NT2/D1 (cell line): ENCODE data around the gene CST3.

Experiments
- DNase-seq: peaks from one replicate; pipeline ENCODE4 v3.0.0-alpha.2; 2011; ENCODE audit warnings: low read depth, low spot score
- H3K27me3 ChIP-seq: 2 replicates; pipeline ENCODE4 v1.6.0; 2011; ENCODE audit warnings: mild to moderate bottlenecking; ENCODE audit not compliant: insufficient read length, insufficient read depth
- H3K36me3 ChIP-seq: 2 replicates; pipeline ENCODE4 v1.6.1; 2011; ENCODE audit warnings: mild to moderate bottlenecking, low read length, mixed read lengths; ENCODE audit not compliant: insufficient read depth, insufficient read length
- H3K4me1 ChIP-seq: 2 replicates; pipeline ENCODE4 v1.5.1; 2011; ENCODE audit not compliant: insufficient read depth, insufficient read length
- H3K4me3 ChIP-seq: 2 replicates; pipeline ENCODE4 v1.5.1; 2011; ENCODE audit warnings: low read depth; ENCODE audit not compliant: insufficient read length
- H3K9ac ChIP-seq: 2 replicates; pipeline ENCODE4 v1.6.0; 2011; ENCODE audit warnings: low read depth; ENCODE audit not compliant: insufficient read length
- H3K9me3 ChIP-seq: 2 replicates; pipeline ENCODE4 v1.5.1; 2011; ENCODE audit warnings: mild to moderate bottlenecking, low read length; ENCODE audit not compliant: insufficient read depth
- SUZ12 ChIP-seq: IDR thresholded peaks from 2 replicates; pipeline ENCODE4 v1.6.1; 2011; ENCODE audit not compliant: insufficient read length, insufficient read depth; ENCODE audit errors: extremely low read depth
- YY1 ChIP-seq: IDR thresholded peaks from 2 replicates; pipeline ENCODE4 v1.6.1; 2011; ENCODE audit not compliant: insufficient read length, insufficient read depth
- ZNF274 ChIP-seq: IDR thresholded peaks from 2 replicates; pipeline ENCODE4 v1.6.1; 2011; ENCODE audit warnings: mild to moderate bottlenecking, low read depth, low read length

The CST3 gene

DNA sequence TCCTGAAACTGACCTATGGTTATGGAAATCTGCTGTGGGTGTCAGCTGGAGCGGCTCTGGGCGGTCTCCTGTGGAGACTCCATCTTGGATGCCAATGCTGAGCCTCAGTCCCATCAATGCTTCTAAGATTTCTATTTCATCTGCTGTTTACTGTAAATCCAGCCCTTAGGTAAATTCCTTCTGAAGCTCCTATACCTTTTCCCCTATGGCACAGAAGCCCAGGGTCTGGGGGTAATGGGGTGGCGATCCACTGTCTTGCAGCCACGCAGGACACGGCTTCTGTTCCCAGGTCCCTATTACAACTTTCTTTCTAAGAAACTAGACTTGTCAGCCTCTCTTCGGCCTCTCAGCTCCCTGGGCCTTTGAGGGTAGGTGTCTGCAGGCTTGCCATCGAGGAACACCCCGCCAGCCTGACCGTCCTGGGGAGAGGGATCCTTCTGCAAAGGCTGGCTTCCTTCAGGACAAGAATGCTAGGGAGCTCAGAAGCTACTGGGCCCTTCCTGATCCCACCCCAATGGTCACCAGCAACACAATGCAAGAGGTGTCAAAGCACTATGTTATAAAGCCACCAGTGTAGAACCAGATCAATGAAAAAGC is 6.4 kb downstream of the CST3 start:
- DNase-seq, result no peak
- Histone ChIP-seq H3K27me3 (peaks cover under 1% of the 10 kb centered on the region), H3K4me3 (no peak overlapping the region), H3K36me3 (peaks cover 38% of the 10 kb centered on the region), H3K9ac (no peak overlapping the region), H3K4me1 (peaks cover 4% of the 10 kb centered on the region), H3K9me3 (no peaks in the 10 kb centered on the region)
- TF ChIP-seq ZNF274 (no peak), SUZ12 (no peak), YY1 (no peak)

DNA sequence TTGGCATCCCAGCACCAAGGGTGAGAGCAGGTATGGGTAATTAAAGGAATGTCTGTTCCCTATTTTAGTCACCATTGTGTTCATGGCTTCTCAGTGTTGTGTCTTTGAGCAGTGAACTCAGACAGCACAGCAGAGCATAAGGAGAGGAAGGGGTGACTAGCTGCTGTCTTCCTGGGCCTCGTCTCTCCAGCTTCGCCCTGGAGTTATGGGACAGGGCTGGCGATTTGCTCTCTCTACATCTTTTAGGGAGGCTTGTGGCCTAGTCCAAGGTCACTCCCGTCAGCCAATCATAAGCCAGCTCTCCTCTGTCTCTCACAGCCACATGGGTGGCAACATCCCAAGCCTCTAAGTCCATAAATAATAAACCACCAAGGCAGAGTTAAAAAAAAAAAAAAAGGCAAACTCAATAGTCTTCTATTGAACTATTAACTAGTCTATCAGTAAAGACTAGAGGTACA is 7.3 kb downstream of the CST3 start:
- H3K27me3 ChIP-seq, result no peaks in the 10 kb centered on the region
- peaks cover 3% of the 10 kb centered on the region for H3K4me1 ChIP-seq
- no peaks in the 10 kb centered on the region for H3K9me3 ChIP-seq
- peaks cover 33% of the 10 kb centered on the region for H3K36me3 ChIP-seq
- TF ChIP-seq SUZ12, result no peak
- TF ChIP-seq YY1, result no peak
- TF ChIP-seq ZNF274, result no peak
- no peak overlapping the region for H3K9ac ChIP-seq
- no peak overlapping the region for H3K4me3 ChIP-seq
- DNase-seq, result no peak

DNA sequence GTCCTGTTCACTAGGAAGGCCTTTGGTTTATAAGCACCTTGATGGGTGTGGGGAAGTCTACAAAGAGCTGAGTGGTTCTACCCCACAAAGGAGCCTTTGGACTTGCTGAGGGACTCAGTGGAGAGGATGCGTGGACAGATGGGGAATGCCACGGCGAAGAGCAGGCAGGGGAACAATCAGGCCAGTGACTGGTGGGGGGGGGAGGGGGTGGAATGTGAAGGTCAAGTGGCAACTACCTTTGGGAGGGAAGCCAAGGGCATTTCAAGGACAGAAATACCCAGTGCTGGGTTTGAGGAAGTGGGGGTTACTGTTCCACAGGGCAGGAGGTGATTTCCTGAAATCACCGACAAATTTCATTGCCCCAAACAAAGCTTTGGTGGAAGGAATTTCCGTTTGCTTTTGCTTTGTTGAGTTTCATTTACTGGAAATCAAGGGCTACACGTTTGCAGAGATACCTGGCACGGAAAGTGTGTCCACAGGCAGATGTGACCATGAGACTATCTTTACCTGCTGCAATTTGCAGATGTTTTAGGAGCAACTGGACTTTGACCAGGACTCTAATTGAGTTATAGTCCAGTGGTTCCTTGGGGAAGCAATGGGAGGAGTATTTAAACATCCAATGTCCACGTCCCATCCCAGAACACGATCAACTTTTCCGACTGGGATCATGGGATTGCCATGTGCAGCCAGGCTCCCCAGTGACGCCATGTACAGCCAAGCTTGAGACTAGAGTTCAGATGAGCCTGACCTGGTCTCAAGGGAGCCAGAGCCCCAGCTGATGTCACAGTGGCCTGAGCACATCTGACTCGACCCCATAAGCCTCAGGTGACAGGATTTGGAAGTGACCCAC is 8.0 kb downstream of the CST3 start:
- Histone ChIP-seq H3K9ac (no peak overlapping the region), H3K4me3 (no peak overlapping the region), H3K4me1 (peaks cover 3% of the 10 kb centered on the region), H3K27me3 (no peaks in the 10 kb centered on the region), H3K9me3 (no peaks in the 10 kb centered on the region), H3K36me3 (peaks cover 27% of the 10 kb centered on the region)
- no peak for DNase-seq
- no peak for TF ChIP-seq SUZ12
- no peak for TF ChIP-seq ZNF274

DNA sequence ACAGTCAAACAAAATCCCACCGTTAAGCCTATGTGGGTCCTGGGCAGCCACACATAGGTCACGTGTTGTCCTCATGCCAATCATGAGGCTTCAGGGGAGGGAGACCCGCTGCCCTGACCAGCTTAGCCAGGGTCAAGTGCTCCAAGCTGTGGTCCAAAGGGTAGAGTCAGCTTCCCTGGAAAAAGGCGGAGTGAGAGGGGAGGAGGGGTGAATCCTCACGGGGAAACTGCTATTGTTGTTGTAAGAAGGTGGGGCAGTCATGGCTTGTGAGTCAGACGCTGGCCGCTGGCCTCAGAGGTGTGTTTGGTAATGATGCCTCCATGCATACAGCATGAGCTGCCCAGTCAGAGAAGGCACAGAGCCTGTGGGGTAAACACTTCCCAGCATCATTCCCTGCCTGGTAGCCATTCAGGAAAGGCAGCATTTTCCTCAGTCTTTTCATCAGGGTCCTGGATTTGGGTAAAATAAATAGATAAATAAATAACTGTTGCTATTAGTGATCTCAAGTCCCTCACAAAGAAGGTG is 8.7 kb downstream of the CST3 start:
- peak; percentile 23 for DNase-seq
- Histone ChIP-seq H3K36me3 (peaks cover 20% of the 10 kb centered on the region), H3K4me3 (no peak overlapping the region), H3K4me1 (peaks cover 3% of the 10 kb centered on the region), H3K9ac (no peak overlapping the region), H3K9me3 (no peaks in the 10 kb centered on the region), H3K27me3 (no peaks in the 10 kb centered on the region)
- TF ChIP-seq ZNF274, result no peak

DNA sequence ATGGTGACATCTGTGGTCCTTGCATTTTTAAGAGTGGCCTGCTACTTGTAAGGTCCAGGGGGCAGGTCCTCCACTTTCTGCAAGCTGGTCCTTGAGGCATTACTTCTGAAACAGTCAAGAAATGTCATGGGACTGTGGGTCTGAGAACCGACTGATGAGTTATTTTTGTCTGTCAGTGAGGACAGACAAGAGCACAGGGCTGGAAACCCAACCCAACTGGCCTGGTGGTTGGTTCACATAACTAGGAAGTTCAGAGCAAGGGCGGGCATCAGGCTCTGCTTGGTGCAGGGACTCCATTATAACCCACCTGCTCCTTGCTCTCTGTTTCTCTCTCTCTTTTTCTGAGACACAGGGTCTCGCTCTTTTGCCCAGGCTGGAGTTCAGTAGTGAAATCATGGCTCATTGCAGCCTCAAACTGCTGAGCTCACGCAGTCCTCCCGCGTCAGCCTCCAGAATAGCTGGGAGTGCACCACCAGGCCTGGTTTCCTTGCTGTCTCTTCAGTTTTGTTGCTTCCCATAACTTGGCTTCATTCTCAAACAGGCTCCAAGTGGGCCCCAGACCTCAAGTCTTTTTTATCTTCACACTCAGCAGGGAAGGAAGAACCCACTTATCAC is 9.2 kb downstream of the CST3 start:
- Histone ChIP-seq H3K4me1 (peaks cover 3% of the 10 kb centered on the region), H3K27me3 (no peaks in the 10 kb centered on the region), H3K9ac (no peak overlapping the region), H3K4me3 (no peak overlapping the region), H3K36me3 (peaks cover 16% of the 10 kb centered on the region), H3K9me3 (no peaks in the 10 kb centered on the region)
- no peak for TF ChIP-seq ZNF274
- no peak for TF ChIP-seq YY1
- no peak for TF ChIP-seq SUZ12
- no peak for DNase-seq

DNA sequence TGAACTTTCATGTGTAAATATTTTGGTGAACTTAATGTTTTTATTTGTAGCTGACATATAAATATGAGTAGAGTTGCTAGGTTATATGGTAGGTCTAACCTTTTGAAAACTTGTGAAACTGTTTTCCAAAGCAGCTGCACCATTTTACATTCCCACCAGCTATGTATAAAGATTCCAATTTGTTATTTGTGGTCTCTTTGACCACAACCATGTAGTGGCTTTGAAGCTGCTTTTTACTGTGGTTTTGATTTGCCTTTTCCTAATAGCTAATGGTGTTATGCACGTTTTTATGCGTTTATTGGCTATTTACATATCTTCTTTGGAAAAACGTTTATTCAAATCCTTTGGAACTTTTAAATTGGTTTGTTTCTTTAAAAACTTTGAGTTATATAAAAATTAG is 10.3 kb downstream of the CST3 start:
- no peak overlapping the region for H3K9ac ChIP-seq
- no peak overlapping the region for H3K4me3 ChIP-seq
- H3K36me3 ChIP-seq, result peaks cover 9% of the 10 kb centered on the region
- H3K9me3 ChIP-seq, result no peaks in the 10 kb centered on the region
- no peak for TF ChIP-seq ZNF274
- no peak for TF ChIP-seq SUZ12
- no peak for TF ChIP-seq YY1
- DNase-seq, result no peak
- no peaks in the 10 kb centered on the region for H3K27me3 ChIP-seq
- peaks cover 3% of the 10 kb centered on the region for H3K4me1 ChIP-seq

DNA sequence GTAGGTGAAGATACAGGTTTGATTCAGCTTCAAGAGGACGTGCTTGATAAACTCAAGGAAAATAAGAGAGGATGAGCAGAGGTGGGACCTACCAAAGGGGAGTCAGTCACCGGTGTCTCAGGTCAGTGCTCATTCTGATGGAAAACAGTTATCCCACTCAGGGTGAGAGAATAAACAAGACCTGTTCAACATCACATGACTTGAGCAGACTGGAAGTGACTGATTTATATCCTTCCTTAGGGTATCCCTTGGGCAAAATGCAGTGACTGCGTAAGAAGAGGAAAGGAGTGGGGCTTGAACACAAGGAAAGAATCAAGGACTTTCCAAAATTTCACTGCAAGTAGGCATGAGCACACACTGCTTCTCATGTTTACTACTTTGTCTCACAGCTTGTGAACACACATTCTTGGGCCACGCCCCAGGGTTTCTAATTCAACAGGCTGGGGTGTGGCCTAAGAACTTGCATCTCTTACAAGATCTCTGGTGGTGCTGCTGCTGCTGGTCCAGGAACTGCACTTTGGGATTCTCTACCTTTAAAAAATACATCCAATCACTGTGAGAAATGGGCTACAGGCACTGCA is 11.6 kb downstream of the CST3 start:
- DNase-seq, result no peak
- Histone ChIP-seq H3K36me3 (peaks cover under 1% of the 10 kb centered on the region), H3K27me3 (no peaks in the 10 kb centered on the region), H3K4me3 (no peak overlapping the region), H3K9ac (no peak overlapping the region), H3K4me1 (peaks cover 3% of the 10 kb centered on the region), H3K9me3 (no peaks in the 10 kb centered on the region)
- TF ChIP-seq ZNF274, result no peak
- no peak for TF ChIP-seq YY1
- no peak for TF ChIP-seq SUZ12
